ENCODE results near the gene LDB1.

LDB1 gene

DNA sequence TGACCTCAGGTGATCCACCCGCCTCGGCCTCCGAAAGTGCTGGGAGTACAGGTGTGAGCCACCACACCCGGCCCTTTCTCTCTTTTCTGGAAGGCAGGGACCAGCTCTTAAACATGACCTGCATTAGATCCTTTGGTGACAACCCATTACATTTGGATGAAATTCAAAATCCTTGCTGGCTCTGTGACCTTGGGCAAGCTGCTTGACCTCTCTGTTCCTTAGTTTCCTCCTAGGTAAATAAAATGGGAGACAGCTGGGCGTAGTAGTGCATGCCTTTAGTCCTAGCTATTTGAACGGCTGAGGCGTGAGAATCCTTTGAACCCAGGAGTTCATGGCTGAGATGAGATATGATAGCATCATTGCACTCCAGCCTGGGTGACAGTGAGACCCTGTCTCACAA is 23.7 kb downstream of the LDB1 start:
- POLR2A ChIA-PET: no interaction called here
- DNase-seq (ENCODE audit: extremely low spot score): no peak

DNA sequence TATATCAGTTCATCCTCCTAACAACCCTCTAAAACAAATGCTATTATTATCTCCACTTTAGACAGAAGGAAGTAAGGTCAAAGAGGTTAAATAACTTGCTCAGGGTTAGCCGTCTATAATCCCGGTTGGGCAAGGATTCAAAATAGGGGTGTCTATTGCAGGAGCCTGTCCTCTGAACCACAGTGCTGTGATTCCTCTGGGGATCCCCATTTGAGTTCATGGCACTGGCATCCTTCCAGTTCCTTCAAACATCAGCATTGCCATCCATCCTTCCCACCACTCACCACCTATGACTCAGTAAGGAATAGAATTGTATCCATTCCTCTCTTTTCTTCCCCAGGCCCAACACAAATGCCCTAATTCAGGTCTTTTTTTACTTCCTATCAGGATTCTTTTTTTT is 29.4 kb downstream of the LDB1 start:
- no peak for TF ChIP-seq TARDBP (IDR thresholded peaks at IDR 0.05)
- TF ChIP-seq LEF1 (IDR thresholded peaks at IDR 0.05; ENCODE audit: borderline replicate concordance): no peak
- TF ChIP-seq SUZ12 (IDR thresholded peaks at IDR 0.05): no peak
- TF ChIP-seq FOXA1 (IDR thresholded peaks at IDR 0.05): no peak
- no peak for TF ChIP-seq L3MBTL2 (conservative IDR thresholded peaks at IDR 0.05)
- no peak for TF ChIP-seq BHLHE40 (IDR thresholded peaks at IDR 0.05; ENCODE audit: borderline replicate concordance)
- POLR2A ChIA-PET: no interaction called here
- CTCF ChIA-PET: no interaction called here
- no peak for DNase-seq (ENCODE audit: extremely low spot score)

More for the DNA sequence above, 23.7 kb downstream of the LDB1 start:
- CTCF ChIA-PET: no interaction called here
- no peak for TF ChIP-seq CTBP1 (IDR thresholded peaks at IDR 0.05; ENCODE audit: borderline replicate concordance)
- TF ChIP-seq FOXM1 (IDR thresholded peaks at IDR 0.05; ENCODE audit: borderline replicate concordance): no peak
- TF ChIP-seq NFRKB (IDR thresholded peaks at IDR 0.05): no peak
- TF ChIP-seq PKNOX1 (IDR thresholded peaks at IDR 0.05): no peak
- no peak for TF ChIP-seq ARNT (IDR thresholded peaks at IDR 0.05)
- no peak for TF ChIP-seq L3MBTL2 (conservative IDR thresholded peaks at IDR 0.05)
- TF ChIP-seq FOXK2 (IDR thresholded peaks at IDR 0.05): no peak
- no peak for TF ChIP-seq TARDBP (IDR thresholded peaks at IDR 0.05)
- no peak for TF ChIP-seq LEF1 (IDR thresholded peaks at IDR 0.05; ENCODE audit: borderline replicate concordance)
- TF ChIP-seq SP1 (IDR thresholded peaks at IDR 0.05): no peak
- no peak for TF ChIP-seq ZNF384 (IDR thresholded peaks at IDR 0.05)
- no peak for TF ChIP-seq ELF4 (IDR thresholded peaks at IDR 0.05)
- TF ChIP-seq BHLHE40 (IDR thresholded peaks at IDR 0.05; ENCODE audit: borderline replicate concordance): no peak
- TF ChIP-seq FOXA1 (IDR thresholded peaks at IDR 0.05): no peak
- TF ChIP-seq HDGF (IDR thresholded peaks at IDR 0.05; ENCODE audit: borderline replicate concordance): no peak

DNA sequence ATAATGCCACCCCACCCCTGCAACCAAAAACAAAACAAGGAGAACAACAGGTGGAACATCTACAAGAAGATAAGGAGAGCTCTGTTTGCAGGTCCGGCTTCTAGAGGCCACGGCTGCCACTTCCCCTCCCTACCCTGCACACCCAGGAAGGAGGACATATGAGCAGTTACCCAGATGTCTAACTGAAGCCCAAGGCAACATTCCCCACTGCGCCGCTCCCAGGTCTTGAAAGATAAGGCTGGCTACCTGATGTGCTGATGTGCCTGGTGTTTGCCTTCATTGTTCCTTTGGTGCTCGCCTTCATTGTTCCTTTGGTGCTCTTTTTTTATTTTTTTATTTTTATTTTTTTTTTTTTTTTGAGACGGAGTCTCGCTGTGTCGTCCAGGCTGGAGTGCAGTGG is 34.0 kb downstream of the LDB1 start:
- TF ChIP-seq NFRKB (IDR thresholded peaks at IDR 0.05): no peak
- TF ChIP-seq ZNF384 (IDR thresholded peaks at IDR 0.05): no peak
- no peak for TF ChIP-seq PKNOX1 (IDR thresholded peaks at IDR 0.05)
- TF ChIP-seq FOXM1 (IDR thresholded peaks at IDR 0.05; ENCODE audit: borderline replicate concordance): no peak
- no peak for TF ChIP-seq FOXA1 (IDR thresholded peaks at IDR 0.05)
- no peak for TF ChIP-seq FOXK2 (IDR thresholded peaks at IDR 0.05)
- no peak for TF ChIP-seq HDGF (IDR thresholded peaks at IDR 0.05; ENCODE audit: borderline replicate concordance)
- no peak for TF ChIP-seq ELF4 (IDR thresholded peaks at IDR 0.05)
- no peak for TF ChIP-seq BHLHE40 (IDR thresholded peaks at IDR 0.05; ENCODE audit: borderline replicate concordance)
- no peak for TF ChIP-seq L3MBTL2 (conservative IDR thresholded peaks at IDR 0.05)
- TF ChIP-seq LEF1 (IDR thresholded peaks at IDR 0.05; ENCODE audit: borderline replicate concordance): no peak
- no peak for TF ChIP-seq TARDBP (IDR thresholded peaks at IDR 0.05)
- TF ChIP-seq SP1 (IDR thresholded peaks at IDR 0.05): no peak
- no peak for TF ChIP-seq SUZ12 (IDR thresholded peaks at IDR 0.05)
- no peak for TF ChIP-seq CTBP1 (IDR thresholded peaks at IDR 0.05; ENCODE audit: borderline replicate concordance)
- no peak for TF ChIP-seq ARNT (IDR thresholded peaks at IDR 0.05)
- CTCF ChIA-PET: no interaction called here

GRCh38 chr10:102085336-102085735 is 34.8 kb downstream of the LDB1 start:
- ChIA-PET CTCF (no interaction called here), POLR2A (no interaction called here)
- TF ChIP-seq ELF4 (IDR thresholded peaks at IDR 0.05) (no peak), CTBP1 (IDR thresholded peaks at IDR 0.05; ENCODE audit: borderline replicate concordance) (no peak), ARNT (IDR thresholded peaks at IDR 0.05) (no peak), NFRKB (IDR thresholded peaks at IDR 0.05) (no peak), SUZ12 (IDR thresholded peaks at IDR 0.05) (no peak), FOXM1 (IDR thresholded peaks at IDR 0.05; ENCODE audit: borderline replicate concordance) (no peak), TARDBP (IDR thresholded peaks at IDR 0.05) (no peak), SP1 (IDR thresholded peaks at IDR 0.05) (no peak), FOXA1 (IDR thresholded peaks at IDR 0.05) (no peak), PKNOX1 (IDR thresholded peaks at IDR 0.05) (no peak), BHLHE40 (IDR thresholded peaks at IDR 0.05; ENCODE audit: borderline replicate concordance) (no peak), ZNF384 (IDR thresholded peaks at IDR 0.05) (no peak), LEF1 (IDR thresholded peaks at IDR 0.05; ENCODE audit: borderline replicate concordance) (no peak), FOXK2 (IDR thresholded peaks at IDR 0.05) (no peak), HDGF (IDR thresholded peaks at IDR 0.05; ENCODE audit: borderline replicate concordance) (no peak), L3MBTL2 (conservative IDR thresholded peaks at IDR 0.05) (no peak)
- no peak for DNase-seq (ENCODE audit: extremely low spot score)

More for the DNA sequence above, 34.0 kb downstream of the LDB1 start:
- POLR2A ChIA-PET: no interaction called here
- DNase-seq (ENCODE audit: extremely low spot score): no peak

- DNase-seq (ENCODE audit: extremely low spot score): no peak
- ChIA-PET POLR2A (interaction anchor here (1.1 kb wide), 1 partner anchor 11 kb away, joined by 3 read pairs; no protein-coding TSS in a partner anchor), CTCF (interaction anchor here (0.6 to 0.9 kb wide), 2 partner anchors 10 to 275 kb away, joined by 3 to 4 read pairs; no protein-coding TSS in a partner anchor)
- TF ChIP-seq L3MBTL2 (conservative IDR thresholded peaks at IDR 0.05) (no peak), TARDBP (IDR thresholded peaks at IDR 0.05) (no peak), FOXA1 (IDR thresholded peaks at IDR 0.05) (no peak), SUZ12 (IDR thresholded peaks at IDR 0.05) (no peak), NFRKB (IDR thresholded peaks at IDR 0.05) (no peak)
These were observed 36.6 kb downstream of the LDB1 start for GRCh38 chr10:102083541-102083940.
